Ovary (tissue), 9 donors: Measurements from ENCODE around the gene UXS1. TPM values are rescaled to one million over a fixed set of nuclear protein-coding genes. Genes with fewer than 3 reads are reported as not detected.

Experiments
- DNase-seq, 5 donors: peaks; one replicate each; pipeline ENCODE4 v3.0.0-alpha.2; 2019 to 2020
- H3K27ac ChIP-seq, 2 donors: fragments of 200-600 bp; one replicate each; pipeline versions ENCODE4 v1.5.1 to v1.8.0; 2019 to 2022
- H3K27me3 ChIP-seq: fragments of 200-600 bp; one replicate; pipeline ENCODE4 v1.8.0; 2022
- H3K36me3 ChIP-seq: fragments of 200-600 bp; sonication (generic); one replicate; pipeline ENCODE4 v1.5.1; 2019
- H3K4me1 ChIP-seq: one replicate; pipeline ENCODE4 v1.8.1; 2013; ENCODE audit warnings: mild to moderate bottlenecking, moderate library complexity; ENCODE audit not compliant: insufficient read depth
- H3K4me3 ChIP-seq: fragments of 200-600 bp; sonication (generic); one replicate; pipeline ENCODE4 v1.5.1; 2017
- H3K9me3 ChIP-seq, 2 donors: fragments of 200-600 bp in 1 of 2; sonication (generic) in 1 of 2; one replicate each; pipeline versions ENCODE4 v1.5.1 to v1.8.1; 2013 to 2019; ENCODE audit warnings: mild to moderate bottlenecking in 1 of 2, moderate library complexity in 1 of 2
- CTCF ChIP-seq, 3 donors: fragments of 450-650 bp in 2 of 3; fragments of 200-600 bp in 1 of 3; IDR thresholded peaks; one replicate each; pipeline versions ENCODE4 v1.5.1 to v1.8.0; 2016 to 2022; ENCODE audit warnings: antibody characterized with exemption in 3 of 3, mild to moderate bottlenecking in 1 of 3
- EP300 ChIP-seq: sonication (generic); formaldehyde crosslinking; IDR thresholded peaks from one replicate; pipeline ENCODE4 v1.6.1; 2017; ENCODE audit warnings: antibody characterized with exemption
- POLR2A ChIP-seq: fragments of 450-650 bp; IDR thresholded peaks from one replicate; pipeline ENCODE4 v1.6.1; 2017; ENCODE audit warnings: antibody characterized with exemption, mild to moderate bottlenecking, moderate library complexity
- WGBS, 3 donors: extraction: QIAGEN DNeasy Blood & Tissue Kit in 1 of 3; methylation state at CpG; one replicate each; pipeline versions ENCODE4 v1.1.5 to v1.1.7; 2013 to 2017; 5-methylcytosine and 5-hydroxymethylcytosine counted together
- intact Hi-C, 4 donors: fragments of 100-400 bp; cut with DNase I; formaldehyde crosslinking; loops; one replicate each; pipeline versions ENCODE4 v1.11.0 to v1.15.1; 2022 to 2023
- polyA plus RNA-seq, 2 donors: library from polyadenylated mRNA; stranded (reverse); fragments of 200-250 nt in 1 of 2; fragments of 350-450 nt in 1 of 2; fragmentation: Illumina TruSeq in 1 of 2; extraction: RNeasy Lipid Tissue Mini Kit (QIAGEN cat#74804) in 1 of 2; gene quantifications; one replicate each; pipeline ENCODE4 v1.2.3, GENCODE V29; 2013 to 2014
- total RNA-seq, 7 donors: library from RNA; depleted of rRNA in 2 of 7; stranded (reverse); fragments of >200 nt in 2 of 7; fragmentation: NEBNext Ultra II Directional in 3 of 7; extraction: Animal tissue kit (Norgen Biotek cat#: 25700) in 3 of 7; gene quantifications; one replicate each; pipeline versions ENCODE4 v1.1.0 to v1.2.4, GENCODE V29; 2016 to 2023
- donor health status: DM: no; HTN: no; CAD: no; lungs with moderate emphysema.
- donor health status: DM: no; HTN: no; CAD: no.
- donor health status: Bipolar disorder and iron deficiency.
- donor health status: DM: yes; HTN: yes; CAD: no.
- donor health status: DM: no; HTN: no; CAD: no.
- donor health status: DM: yes; HTN: yes; CAD: no.

The UXS1 gene
- total and polyA plus RNA-seq, 9 donors, result 23.9 to 70.8 (median 27.7) TPM

- no peak overlapping the region for H3K27ac ChIP-seq
- no peak overlapping the region for H3K4me3 ChIP-seq
- H3K9me3 ChIP-seq, result no peaks in the 10 kb centered on the region
- WGBS, 3 donors, result 89 to 96% (median 93%) methylated on average over 21 of the region's 21 CpGs
- no peaks in the 10 kb centered on the region for H3K4me1 ChIP-seq
- intact Hi-C loops, result no loop called here
- no peak for DNase-seq
- no peaks in the 10 kb centered on the region for H3K36me3 ChIP-seq
- TF ChIP-seq EP300 (no peak), POLR2A (no peak), CTCF (IDR thresholded peaks at IDR 0.05) (no peak)
- H3K27me3 ChIP-seq, result no peaks in the 10 kb centered on the region
These were observed 98.4 kb downstream of the UXS1 start for GRCh38 chr2:106095478-106096298.

- H3K36me3 ChIP-seq, result no peaks in the 10 kb centered on the region
- no peaks in the 10 kb centered on the region for H3K9me3 ChIP-seq
- 90 to 94% (median 92%) methylated on average over 13 of the region's 13 CpGs for WGBS, 3 donors
- TF ChIP-seq POLR2A, result no peak
- no peak for TF ChIP-seq CTCF (IDR thresholded peaks at IDR 0.05)
- TF ChIP-seq EP300, result no peak
- no peak for DNase-seq
- intact Hi-C loops, result no loop called here
- no peak overlapping the region for H3K4me3 ChIP-seq
- no peaks in the 10 kb centered on the region for H3K4me1 ChIP-seq
- H3K27ac ChIP-seq, result no peak overlapping the region
- no peaks in the 10 kb centered on the region for H3K27me3 ChIP-seq
These were observed 99.8 kb downstream of the UXS1 start for GRCh38 chr2:106094131-106094841.

- no peak for DNase-seq
- H3K4me1 ChIP-seq, result no peaks in the 10 kb centered on the region
- no peaks in the 10 kb centered on the region for H3K9me3 ChIP-seq
- 95 to 98% (median 98%) methylated on average over 4 of the region's 4 CpGs for WGBS, 3 donors
- intact Hi-C loops, result no loop called here
- TF ChIP-seq POLR2A (no peak), EP300 (no peak), CTCF (IDR thresholded peaks at IDR 0.05) (no peak)
- H3K27ac ChIP-seq, result no peak overlapping the region
- H3K4me3 ChIP-seq, result no peak overlapping the region
- H3K27me3 ChIP-seq, result no peaks in the 10 kb centered on the region
- no peaks in the 10 kb centered on the region for H3K36me3 ChIP-seq
These were observed 103.0 kb downstream of the UXS1 start for GRCh38 chr2:106090916-106091618.

- no peak for TF ChIP-seq EP300
- no peak for TF ChIP-seq CTCF (IDR thresholded peaks at IDR 0.05)
- WGBS, 3 donors, result 64 to 77% (median 76%) methylated on average over 1 of the region's 1 CpG
These were observed 104.5 kb downstream of the UXS1 start for GRCh38 chr2:106089611-106090010.

More at GRCh38 chr2:106089611-106090010, 104.5 kb downstream of the UXS1 start:
- no peak overlapping the region for H3K4me3 ChIP-seq
- H3K36me3 ChIP-seq, result no peaks in the 10 kb centered on the region
- H3K27ac ChIP-seq, result no peak overlapping the region
- DNase-seq, result no peak
- intact Hi-C loops, result no loop called here
- no peaks in the 10 kb centered on the region for H3K27me3 ChIP-seq
- no peaks in the 10 kb centered on the region for H3K4me1 ChIP-seq
- H3K9me3 ChIP-seq, result no peaks in the 10 kb centered on the region
